PC-3 (cell line): ENCODE measurements around the gene HIF1AN. TPM values are rescaled to one million over a fixed set of nuclear protein-coding genes. Genes with fewer than 3 reads are reported as not detected.

Source experiments
- ATAC-seq: fragments of 200-7000 bp; cut with Tn5 transposase; 2 replicates; pipeline ENCODE4 v1.9.1; 2020; ENCODE audit warnings: mild to moderate bottlenecking, moderate library complexity
- BruUV-seq: library from RNA; stranded (reverse); fragments of 400-500 nt; replicated peaks from 2 replicates; lab custom pipeline; 2021; lab: Mats Ljungman, UMichigan
- CTCF ChIA-PET: fragments of 300-600 bp; sonication (Branson Sonifier 250); formaldehyde crosslinking; loops from one replicate; lab custom pipeline; 2022; ENCODE audit warnings: antibody characterized with exemption; lab: Charles Lee
- POLR2A ChIA-PET: fragments of 300-600 bp; sonication (Branson Sonifier 250); formaldehyde crosslinking; loops from one replicate; lab custom pipeline; 2022; ENCODE audit warnings: antibody characterized with exemption; ENCODE audit not compliant: unreplicated experiment; lab: Charles Lee
- DNase-seq: peaks from one replicate; pipeline ENCODE4 v3.0.0-alpha.2; 2015
- H2AFZ ChIP-seq: fragments of 300-600 bp; sonication (generic); 2 replicates; pipeline ENCODE4 v1.6.0; 2016; ENCODE audit warnings: antibody characterized with exemption, low read length
- H3F3A ChIP-seq: fragments of 300-600 bp; sonication (generic); one replicate; pipeline ENCODE4 v1.6.0; 2017; ENCODE audit warnings: antibody characterized with exemption, low read length, control low read depth, mild to moderate bottlenecking; ENCODE audit not compliant: unreplicated experiment
- H3K27ac ChIP-seq: fragments of 300-600 bp; sonication (generic); 2 replicates; pipeline ENCODE4 v1.5.1; 2016; ENCODE audit warnings: mild to moderate bottlenecking, low read length
- H3K27me3 ChIP-seq: fragments of 300-600 bp; sonication (generic); 2 replicates; pipeline ENCODE4 v1.6.1; 2016; ENCODE audit warnings: low read length, mixed read lengths
- H3K36me3 ChIP-seq: fragments of 300-600 bp; sonication (generic); 2 replicates; pipeline ENCODE4 v1.6.1; 2016; ENCODE audit warnings: low read depth, mixed run types, low read length, mixed read lengths
- H3K4me1 ChIP-seq: fragments of 300-600 bp; sonication (generic); 2 replicates; pipeline ENCODE4 v1.5.1; 2016; ENCODE audit warnings: low read length; ENCODE audit not compliant: insufficient read depth
- H3K4me2 ChIP-seq: fragments of 300-600 bp; sonication (generic); 2 replicates; pipeline ENCODE4 v1.6.0; 2016; ENCODE audit warnings: low read length
- H3K4me3 ChIP-seq: fragments of 300-600 bp; sonication (generic); 2 replicates; pipeline ENCODE4 v1.5.1; 2016; ENCODE audit warnings: mild to moderate bottlenecking, low read length, mixed read lengths
- H3K79me2 ChIP-seq: fragments of 300-600 bp; sonication (generic); 2 replicates; pipeline ENCODE4 v1.6.1; 2017; ENCODE audit warnings: low read length, mixed read lengths
- H3K9ac ChIP-seq: fragments of 300-600 bp; sonication (generic); 2 replicates; pipeline ENCODE4 v1.6.0; 2016; ENCODE audit warnings: mild to moderate bottlenecking, low read length
- H3K9me2 ChIP-seq: fragments of 300-600 bp; sonication (generic); replicated peaks from 2 replicates; pipeline ENCODE4 v1.6.1; 2016; ENCODE audit warnings: mixed run types, low read length, mixed read lengths
- H3K9me3 ChIP-seq: fragments of 300-600 bp; sonication (generic); 2 replicates; pipeline ENCODE4 v1.6.1; 2016; ENCODE audit warnings: low read length, mixed read lengths
- H4K20me1 ChIP-seq: fragments of 300-600 bp; sonication (generic); 2 replicates; pipeline ENCODE4 v1.6.1; 2016; ENCODE audit warnings: low read length, mixed read lengths
- CTCF ChIP-seq: fragments of 300-600 bp; sonication (generic); conservative IDR thresholded peaks from 2 replicates; pipeline ENCODE4 v1.5.1; 2017; ENCODE audit warnings: antibody characterized with exemption, low read depth, mild to moderate bottlenecking, low read length
- EZH2 ChIP-seq: fragments of 300-600 bp; sonication (generic); IDR thresholded peaks from one replicate; pipeline ENCODE4 v1.6.1; 2017; ENCODE audit warnings: antibody characterized with exemption, mild to moderate bottlenecking, low read length; ENCODE audit not compliant: unreplicated experiment
- EZH2phosphoT487 ChIP-seq: fragments of 300-600 bp; sonication (generic); IDR thresholded peaks from 2 replicates; pipeline ENCODE4 v1.6.1; 2018; ENCODE audit warnings: mild to moderate bottlenecking, antibody characterized with exemption, low read length, borderline replicate concordance
- intact Hi-C: fragments of 100-400 bp; cut with micrococcal nuclease; formaldehyde crosslinking; loops from 2 replicates; pipeline ENCODE4 v1.9.0; 2023
- total RNA-seq: library from RNA; depleted of rRNA; stranded (reverse); fragments of >200 nt; gene quantifications from 2 replicates; pipeline ENCODE4 v1.2.3, GENCODE V29; 2014

The HIF1AN gene
- total RNA-seq, 1 experiment from 2014 or later = 4.5 TPM

GRCh38 chr10:100498059-100498458 lies 37.7 kb upstream of the HIF1AN start:
- H3K27me3 ChIP-seq = no peaks in the 10 kb centered on the region
- no peaks in the 10 kb centered on the region for H3K36me3 ChIP-seq
- H3K9me3 ChIP-seq = no peaks in the 10 kb centered on the region
- POLR2A ChIA-PET = no interaction called here
- H3K4me1 ChIP-seq = no peaks in the 10 kb centered on the region
- intact Hi-C loops = no loop called here
- no peak overlapping the region for H2AFZ ChIP-seq
- ATAC-seq (no peak), DNase-seq (no peak)
- H3K4me2 ChIP-seq = no peak overlapping the region
- H3F3A ChIP-seq = no peaks in the 10 kb centered on the region
- no peak overlapping the region for H3K4me3 ChIP-seq
- no peaks in the 10 kb centered on the region for H3K79me2 ChIP-seq
- no peak overlapping the region for H3K27ac ChIP-seq
- no TSS peak for BruUV-seq
- no peaks in the 10 kb centered on the region for H4K20me1 ChIP-seq
- H3K9ac ChIP-seq = no peak overlapping the region
- TF ChIP-seq CTCF (no peak), EZH2phosphoT487 (no peak), EZH2 (no peak)
- CTCF ChIA-PET = no interaction called here
- no peaks in the 10 kb centered on the region for H3K9me2 ChIP-seq

GRCh38 chr10:100501423-100501822 lies 34.3 kb upstream of the HIF1AN start:
- DNase-seq = no peak
- Histone ChIP-seq H3F3A (no peaks in the 10 kb centered on the region), H3K9me2 (no peaks in the 10 kb centered on the region), H3K27me3 (no peaks in the 10 kb centered on the region), H4K20me1 (no peaks in the 10 kb centered on the region), H3K9me3 (no peaks in the 10 kb centered on the region), H3K27ac (no peak overlapping the region), H3K9ac (no peak overlapping the region), H3K79me2 (no peaks in the 10 kb centered on the region), H3K4me3 (no peak overlapping the region), H3K36me3 (no peaks in the 10 kb centered on the region), H3K4me2 (no peak overlapping the region), H2AFZ (no peak overlapping the region), H3K4me1 (no peaks in the 10 kb centered on the region)
- TF ChIP-seq CTCF = no peak
- TF ChIP-seq EZH2 = no peak
- no peak for TF ChIP-seq EZH2phosphoT487
- no TSS peak for BruUV-seq
- ChIA-PET CTCF (no interaction called here), POLR2A (no interaction called here)
- intact Hi-C loops = no loop called here
- ATAC-seq = no peak

- H4K20me1 ChIP-seq = no peaks in the 10 kb centered on the region
- no peak overlapping the region for H3K4me3 ChIP-seq
- H3K79me2 ChIP-seq = no peaks in the 10 kb centered on the region
- H3K27ac ChIP-seq = no peak overlapping the region
- H3K27me3 ChIP-seq = no peaks in the 10 kb centered on the region
- no TSS peak for BruUV-seq
- TF ChIP-seq EZH2phosphoT487 (no peak), EZH2 (no peak), CTCF (no peak)
- ChIA-PET POLR2A (no interaction called here), CTCF (interaction anchor here (0.8 kb wide), 1 partner anchor 186 kb away, joined by 3 read pairs; no protein-coding TSS in a partner anchor)
- no peak overlapping the region for H2AFZ ChIP-seq
- no peak overlapping the region for H3K4me2 ChIP-seq
- ATAC-seq (no peak), DNase-seq (no peak)
- intact Hi-C loops = no loop called here
- no peak overlapping the region for H3K9ac ChIP-seq
- no peaks in the 10 kb centered on the region for H3K9me3 ChIP-seq
- H3K4me1 ChIP-seq = peaks cover 5% of the 10 kb centered on the region; the same call in 1 of the 2 replicates
- no peaks in the 10 kb centered on the region for H3K36me3 ChIP-seq
- no peaks in the 10 kb centered on the region for H3F3A ChIP-seq
- no peaks in the 10 kb centered on the region for H3K9me2 ChIP-seq
Observed at GRCh38 chr10:100502926-100503494, 32.7 kb upstream of the HIF1AN start.
